Right lobe of liver (tissue), 6 donors: ENCODE results near the gene LECT2. TPM values are rescaled to one million over a fixed set of nuclear protein-coding genes. Genes with fewer than 3 reads are reported as not detected.

Source experiments
- ATAC-seq, 4 donors: fragments of 200-7000 bp; cut with Tn5 transposase; one replicate each; pipeline ENCODE4 v1.9.1; 2020; ENCODE audit warnings: mild to moderate bottlenecking in 4 of 4, moderate library complexity in 4 of 4
- DNase-seq, 3 donors: peaks; one replicate each; pipeline ENCODE4 v3.0.0-alpha.2; 2020
- H3K27ac ChIP-seq, 3 donors: fragments of 200-600 bp; one replicate each; pipeline ENCODE4 v1.8.0; 2022
- H3K27me3 ChIP-seq, 2 donors: fragments of 200-600 bp; one replicate each; pipeline ENCODE4 v1.8.0; 2022
- H3K36me3 ChIP-seq, 4 donors: fragments of 200-600 bp; sonication (generic) in 1 of 4; one replicate each; pipeline versions ENCODE4 v1.5.1 to v1.8.0; 2017 to 2022; ENCODE audit warnings: control low read depth in 1 of 4
- H3K4me1 ChIP-seq, 4 donors: fragments of 200-600 bp; sonication (generic) in 1 of 4; one replicate each; pipeline versions ENCODE4 v1.5.1 to v1.8.0; 2017 to 2022; ENCODE audit warnings: control low read depth in 1 of 4
- H3K4me3 ChIP-seq, 3 donors: fragments of 200-600 bp; one replicate each; pipeline ENCODE4 v1.8.0; 2022
- H3K9me3 ChIP-seq, 4 donors: fragments of 200-600 bp; sonication (generic) in 1 of 4; one replicate each; pipeline versions ENCODE4 v1.5.1 to v1.8.0; 2017 to 2022; ENCODE audit warnings: control low read depth in 1 of 4
- POLR2A ChIP-seq: fragments of 450-650 bp; IDR thresholded peaks from one replicate; pipeline ENCODE4 v1.6.1; 2017; ENCODE audit warnings: antibody characterized with exemption, mild to moderate bottlenecking
- WGBS: methylation state at CpG from one replicate; pipeline ENCODE4 v1.1.6; 2018; ENCODE audit warnings: low coverage, low lambda C conversion rate; ENCODE audit not compliant: insufficient coverage; ENCODE audit errors: missing lambda C conversion rate; 5-methylcytosine and 5-hydroxymethylcytosine counted together
- intact Hi-C, 2 donors: fragments of 100-400 bp; cut with DNase I; formaldehyde crosslinking; loops; one replicate each; pipeline versions ENCODE4 v1.11.2 to v1.14.1; 2022
- total RNA-seq, 6 experiments: library from RNA; depleted of rRNA in 2 of 6; stranded (reverse); fragments of >200 nt in 2 of 6; fragmentation: NEBNext Ultra II Directional in 3 of 6; extraction: Animal tissue kit (Norgen Biotek cat#: 25700) in 3 of 6; gene quantifications; one replicate each; pipeline versions ENCODE4 v1.1.0 to v1.2.4, GENCODE V29; 2016 to 2023
- TF ChIP-seq, protein P1 (sequence below), 4 donors: fragments of 200-600 bp in 3 of 4; fragments of 450-650 bp in 1 of 4; IDR thresholded peaks; one replicate each; pipeline versions ENCODE4 v1.5.1 to v1.8.0; 2016 to 2022; ENCODE audit warnings: antibody characterized with exemption in 4 of 4, mild to moderate bottlenecking in 2 of 4
- donor health status: DM: no; HTN: yes; CAD: no.
- donor health status: DM: no; HTN: no; CAD: no.
- donor health status: DM: no; HTN: no; CAD: no.
- donor health status: DM: no; HTN: yes; CAD: no.
- donor health status: DM: no; HTN: yes; CAD: no.

Gene LECT2
- total RNA-seq, 6 experiments from 2014 or later = 6.0 to 66.7 (median 43.7) TPM

DNA sequence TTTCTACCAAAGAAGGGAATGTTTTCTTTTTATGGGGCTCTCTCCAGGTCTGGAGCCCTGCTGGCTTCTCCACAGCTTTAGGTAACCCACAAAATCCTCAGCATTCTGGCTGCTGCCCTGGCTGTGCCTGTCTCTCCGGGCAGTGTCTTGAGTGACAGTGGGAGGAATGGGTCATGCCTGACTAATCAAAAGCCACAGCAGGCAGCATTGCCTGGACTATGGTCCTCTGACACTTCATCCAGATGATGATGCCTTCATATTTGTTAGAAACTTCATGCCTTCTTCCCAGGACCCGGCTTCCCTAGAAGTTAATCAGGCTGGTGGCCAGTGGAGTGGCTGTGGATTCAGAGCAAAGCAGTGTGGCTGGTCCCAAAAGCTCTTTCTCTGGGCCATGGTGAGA lies 41.8 kb upstream of the LECT2 start:
- TF ChIP-seq, protein P1, sequence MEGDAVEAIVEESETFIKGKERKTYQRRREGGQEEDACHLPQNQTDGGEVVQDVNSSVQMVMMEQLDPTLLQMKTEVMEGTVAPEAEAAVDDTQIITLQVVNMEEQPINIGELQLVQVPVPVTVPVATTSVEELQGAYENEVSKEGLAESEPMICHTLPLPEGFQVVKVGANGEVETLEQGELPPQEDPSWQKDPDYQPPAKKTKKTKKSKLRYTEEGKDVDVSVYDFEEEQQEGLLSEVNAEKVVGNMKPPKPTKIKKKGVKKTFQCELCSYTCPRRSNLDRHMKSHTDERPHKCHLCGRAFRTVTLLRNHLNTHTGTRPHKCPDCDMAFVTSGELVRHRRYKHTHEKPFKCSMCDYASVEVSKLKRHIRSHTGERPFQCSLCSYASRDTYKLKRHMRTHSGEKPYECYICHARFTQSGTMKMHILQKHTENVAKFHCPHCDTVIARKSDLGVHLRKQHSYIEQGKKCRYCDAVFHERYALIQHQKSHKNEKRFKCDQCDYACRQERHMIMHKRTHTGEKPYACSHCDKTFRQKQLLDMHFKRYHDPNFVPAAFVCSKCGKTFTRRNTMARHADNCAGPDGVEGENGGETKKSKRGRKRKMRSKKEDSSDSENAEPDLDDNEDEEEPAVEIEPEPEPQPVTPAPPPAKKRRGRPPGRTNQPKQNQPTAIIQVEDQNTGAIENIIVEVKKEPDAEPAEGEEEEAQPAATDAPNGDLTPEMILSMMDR (IDR thresholded peaks at IDR 0.05) = no peak
- ATAC-seq (no peak), DNase-seq (no peak)
- H3K27me3 ChIP-seq = no peaks in the 10 kb centered on the region
- H3K4me3 ChIP-seq = no peak overlapping the region
- no peaks in the 10 kb centered on the region for H3K9me3 ChIP-seq
- H3K4me1 ChIP-seq = no peaks in the 10 kb centered on the region
- no peak overlapping the region for H3K27ac ChIP-seq
- H3K36me3 ChIP-seq = no peaks in the 10 kb centered on the region
- intact Hi-C loops = no loop called here
- WGBS = no CpG with 5 or more reads among the region's 2 CpGs

DNA sequence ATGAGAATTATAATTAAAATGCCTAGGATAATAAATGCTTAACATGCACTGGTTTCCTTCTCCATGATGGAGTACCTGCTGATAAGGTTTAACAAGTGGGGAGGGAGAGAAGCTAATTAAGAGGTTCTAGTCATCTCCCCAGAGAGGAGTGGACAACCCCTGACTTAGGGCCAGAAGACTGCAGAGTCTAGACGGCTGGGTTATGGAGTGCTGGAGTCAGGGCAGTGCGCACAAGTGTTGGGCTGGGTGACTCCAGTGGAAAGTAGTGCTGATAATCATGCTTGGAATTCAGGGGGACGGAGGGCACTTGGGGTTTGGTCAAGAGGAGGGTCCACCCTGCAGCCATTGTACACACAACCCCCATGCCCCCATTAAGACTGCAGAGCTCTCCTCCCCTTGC lies 41.2 kb upstream of the LECT2 start:
- DNase-seq (no peak), ATAC-seq (no peak)
- TF ChIP-seq, protein P1 (IDR thresholded peaks at IDR 0.05) = no peak
- no CpG with 5 or more reads among the region's 3 CpGs for WGBS
- H3K4me1 ChIP-seq = no peaks in the 10 kb centered on the region
- intact Hi-C loops = no loop called here
- no peaks in the 10 kb centered on the region for H3K9me3 ChIP-seq
- H3K27me3 ChIP-seq = no peaks in the 10 kb centered on the region
- no peak overlapping the region for H3K27ac ChIP-seq
- no peaks in the 10 kb centered on the region for H3K36me3 ChIP-seq
- no peak overlapping the region for H3K4me3 ChIP-seq

DNA sequence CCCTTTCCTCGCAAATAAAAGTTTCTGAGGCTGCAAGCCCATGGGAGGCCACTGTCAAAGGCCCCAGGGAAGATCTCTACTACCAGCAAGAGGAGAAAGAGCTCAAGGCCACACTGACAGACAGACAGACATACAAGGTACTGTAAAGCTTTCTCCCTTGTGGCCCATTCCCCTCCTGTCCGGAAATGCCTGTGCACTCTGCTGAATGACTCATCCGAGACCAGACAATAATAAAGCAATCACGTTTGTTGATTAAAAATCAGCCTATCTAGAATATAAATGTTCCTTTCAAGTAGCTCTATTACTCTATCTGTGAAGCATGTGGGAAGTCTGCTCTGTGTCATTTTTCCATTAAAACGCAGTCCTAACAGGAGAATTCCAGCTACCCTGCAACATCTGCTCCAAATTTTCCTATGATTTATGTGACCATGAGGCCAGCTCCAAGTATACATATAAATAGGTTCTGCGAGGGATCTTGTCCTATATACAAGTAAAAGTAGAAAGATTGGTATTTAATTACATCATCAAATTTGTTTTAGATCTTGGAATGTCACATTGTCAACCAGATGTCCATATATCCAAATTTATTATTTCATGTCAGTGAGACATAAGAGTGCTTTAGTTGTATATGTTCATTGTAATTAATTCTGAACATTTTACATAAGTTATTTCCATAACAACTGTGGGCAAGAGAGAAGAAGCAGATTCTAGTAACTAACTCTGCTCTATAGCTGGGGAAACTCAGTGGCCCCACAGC lies 39.3 kb upstream of the LECT2 start:
- Histone ChIP-seq H3K4me3 (no peak overlapping the region), H3K9me3 (no peaks in the 10 kb centered on the region), H3K27me3 (no peaks in the 10 kb centered on the region), H3K4me1 (no peaks in the 10 kb centered on the region), H3K36me3 (no peaks in the 10 kb centered on the region), H3K27ac (no peak overlapping the region)
- 65% methylated on average over 6 of the region's 6 CpGs for WGBS
- intact Hi-C loops = no loop called here
- ATAC-seq (no peak), DNase-seq (no peak)
- TF ChIP-seq, protein P1 (IDR thresholded peaks at IDR 0.05) = no peak
- TF ChIP-seq POLR2A = no peak

DNA sequence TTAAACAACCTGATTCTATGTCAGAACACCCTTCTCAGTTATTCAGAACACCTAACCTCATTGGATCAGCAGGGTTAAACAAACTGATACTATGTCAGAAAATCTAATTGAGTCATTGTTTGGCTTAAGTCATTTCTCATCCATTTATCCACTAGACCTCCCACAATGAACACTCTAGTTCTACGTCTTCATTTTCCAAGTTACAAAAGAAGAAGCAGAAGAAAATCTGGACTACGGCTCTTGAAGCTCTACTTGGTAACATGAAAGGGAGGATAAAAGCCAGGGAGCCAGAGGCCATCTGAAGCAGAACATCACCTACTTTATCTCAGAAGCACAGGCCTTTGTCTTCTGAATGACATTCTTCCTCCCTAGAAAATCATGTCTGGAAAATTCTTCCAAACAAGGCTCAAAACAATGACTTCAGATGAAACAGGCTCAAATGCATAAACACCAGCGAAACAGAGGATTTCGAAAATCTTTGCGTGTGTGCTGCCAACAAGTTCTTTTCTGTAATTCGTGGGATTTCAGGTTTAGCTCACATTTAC lies 38.6 kb upstream of the LECT2 start:
- Histone ChIP-seq H3K9me3 (no peaks in the 10 kb centered on the region), H3K27ac (no peak overlapping the region), H3K36me3 (no peaks in the 10 kb centered on the region), H3K4me3 (no peak overlapping the region), H3K27me3 (no peaks in the 10 kb centered on the region), H3K4me1 (no peaks in the 10 kb centered on the region)
- DNase-seq (no peak), ATAC-seq (no peak)
- no peak for TF ChIP-seq POLR2A
- TF ChIP-seq, protein P1 (IDR thresholded peaks at IDR 0.05) = no peak
- 83% methylated on average over 6 of the region's 6 CpGs for WGBS
- intact Hi-C loops = no loop called here
